Hepatocyte (in vitro differentiated cells): ENCODE data around the gene NDRG3. TPM values are rescaled to one million over a fixed set of nuclear protein-coding genes. Genes with fewer than 3 reads are reported as not detected.

Experiments
- DNase-seq: peaks from one replicate; pipeline ENCODE4 v3.0.0-alpha.2; 2016; ENCODE audit warnings: low spot score
- H2AFZ ChIP-seq: fragments of 200-600 bp; sonication (generic); 2 replicates; pipeline ENCODE4 v1.6.0; 2016; ENCODE audit warnings: antibody characterized with exemption, mild to moderate bottlenecking
- H3K27ac ChIP-seq: fragments of 200-600 bp; sonication (generic); 2 replicates; pipeline ENCODE4 v1.5.1; 2016; ENCODE audit warnings: mild to moderate bottlenecking
- H3K27me3 ChIP-seq: fragments of 200-600 bp; sonication (generic); 2 replicates; pipeline ENCODE4 v1.6.1; 2016
- H3K36me3 ChIP-seq: fragments of 200-600 bp; sonication (generic); replicated peaks from 2 replicates; pipeline ENCODE4 v1.5.1; 2016; ENCODE audit warnings: low read depth; ENCODE audit not compliant: insufficient read depth
- H3K4me1 ChIP-seq: fragments of 200-600 bp; sonication (generic); 2 replicates; pipeline ENCODE4 v1.5.1; 2016; ENCODE audit warnings: mild to moderate bottlenecking, moderate library complexity; ENCODE audit not compliant: insufficient read depth
- H3K4me2 ChIP-seq: fragments of 200-600 bp; sonication (generic); 2 replicates; pipeline ENCODE4 v1.6.0; 2016
- H3K4me3 ChIP-seq: fragments of 200-600 bp; sonication (generic); 2 replicates; pipeline ENCODE4 v1.5.1; 2016; ENCODE audit warnings: mild to moderate bottlenecking
- H3K79me2 ChIP-seq: fragments of 200-600 bp; sonication (generic); 2 replicates; pipeline ENCODE4 v1.6.0; 2017; ENCODE audit warnings: mild to moderate bottlenecking
- H3K9me2 ChIP-seq: fragments of 200-600 bp; sonication (generic); replicated peaks from 2 replicates; pipeline ENCODE4 v1.6.0; 2017; ENCODE audit warnings: mild to moderate bottlenecking; ENCODE audit not compliant: insufficient read depth
- H3K9me3 ChIP-seq: fragments of 200-600 bp; sonication (generic); 2 replicates; pipeline ENCODE4 v1.5.1; 2016; ENCODE audit warnings: low read depth, mild to moderate bottlenecking
- H4K20me1 ChIP-seq: fragments of 200-600 bp; sonication (generic); 2 replicates; pipeline ENCODE4 v1.6.0; 2016; ENCODE audit warnings: mild to moderate bottlenecking; ENCODE audit not compliant: insufficient read depth, poor library complexity, severe bottlenecking
- EZH2 ChIP-seq: fragments of 200-600 bp; sonication (generic); IDR thresholded peaks from 2 replicates; pipeline ENCODE4 v1.6.1; 2016; ENCODE audit warnings: antibody characterized with exemption, mild to moderate bottlenecking, borderline replicate concordance
- EZH2phosphoT487 ChIP-seq: fragments of 200-600 bp; sonication (generic); IDR thresholded peaks from one replicate; pipeline ENCODE4 v1.6.1; 2018; ENCODE audit warnings: antibody characterized with exemption, mild to moderate bottlenecking, low read depth, moderate library complexity; ENCODE audit not compliant: unreplicated experiment, severe bottlenecking
- WGBS: methylation state at CpG from one replicate; pipeline ENCODE4 v1.1.6; 2016; ENCODE audit warnings: low lambda C conversion rate; ENCODE audit errors: missing lambda C conversion rate; 5-methylcytosine and 5-hydroxymethylcytosine counted together
- polyA plus RNA-seq: library from polyadenylated mRNA; unstranded; fragments of >200 nt; fragmentation: Nextera tagmentation; extraction: Ambion mirVana; gene quantifications from 2 replicates; pipeline ENCODE4 v1.2.1, GENCODE V29; 2016
- total RNA-seq: library from RNA; depleted of rRNA; stranded (reverse); fragments of >200 nt; gene quantifications from 2 replicates; pipeline ENCODE4 v1.2.3, GENCODE V29; 2014
- TF ChIP-seq, protein P1 (sequence below): fragments of 200-600 bp; sonication (generic); IDR thresholded peaks from 2 replicates; pipeline ENCODE4 v1.5.1; 2016; ENCODE audit warnings: antibody characterized with exemption, mild to moderate bottlenecking; ENCODE audit not compliant: poor library complexity

Gene NDRG3
- total and polyA plus RNA-seq, 2 experiments from 2014 or later: 19.1 to 19.5 TPM

DNA sequence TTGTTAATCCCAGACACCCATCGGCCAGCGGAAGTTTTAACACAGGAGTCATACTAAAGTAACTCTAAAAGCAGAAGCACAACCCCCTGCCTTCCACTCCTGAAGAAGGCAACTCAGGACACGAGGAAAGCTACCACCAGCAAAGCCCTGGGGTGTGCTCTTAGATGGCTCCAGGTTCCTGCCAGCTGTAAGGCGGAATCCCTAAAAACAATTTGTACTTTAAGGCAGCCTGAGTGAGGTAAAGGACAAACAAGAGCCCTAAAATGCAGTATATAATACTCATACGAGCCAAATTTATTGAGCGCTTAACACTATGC, 8.7 kb downstream of the NDRG3 start:
- no peak overlapping the region for H3K4me2 ChIP-seq
- TF ChIP-seq EZH2phosphoT487: no peak
- TF ChIP-seq, protein P1, sequence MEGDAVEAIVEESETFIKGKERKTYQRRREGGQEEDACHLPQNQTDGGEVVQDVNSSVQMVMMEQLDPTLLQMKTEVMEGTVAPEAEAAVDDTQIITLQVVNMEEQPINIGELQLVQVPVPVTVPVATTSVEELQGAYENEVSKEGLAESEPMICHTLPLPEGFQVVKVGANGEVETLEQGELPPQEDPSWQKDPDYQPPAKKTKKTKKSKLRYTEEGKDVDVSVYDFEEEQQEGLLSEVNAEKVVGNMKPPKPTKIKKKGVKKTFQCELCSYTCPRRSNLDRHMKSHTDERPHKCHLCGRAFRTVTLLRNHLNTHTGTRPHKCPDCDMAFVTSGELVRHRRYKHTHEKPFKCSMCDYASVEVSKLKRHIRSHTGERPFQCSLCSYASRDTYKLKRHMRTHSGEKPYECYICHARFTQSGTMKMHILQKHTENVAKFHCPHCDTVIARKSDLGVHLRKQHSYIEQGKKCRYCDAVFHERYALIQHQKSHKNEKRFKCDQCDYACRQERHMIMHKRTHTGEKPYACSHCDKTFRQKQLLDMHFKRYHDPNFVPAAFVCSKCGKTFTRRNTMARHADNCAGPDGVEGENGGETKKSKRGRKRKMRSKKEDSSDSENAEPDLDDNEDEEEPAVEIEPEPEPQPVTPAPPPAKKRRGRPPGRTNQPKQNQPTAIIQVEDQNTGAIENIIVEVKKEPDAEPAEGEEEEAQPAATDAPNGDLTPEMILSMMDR: no peak
- TF ChIP-seq EZH2: no peak
- no peaks in the 10 kb centered on the region for H3K36me3 ChIP-seq
- H2AFZ ChIP-seq: no peak overlapping the region
- no peaks in the 10 kb centered on the region for H3K4me1 ChIP-seq
- no peaks in the 10 kb centered on the region for H3K27me3 ChIP-seq
- H3K79me2 ChIP-seq: peaks cover 12% of the 10 kb centered on the region
- H4K20me1 ChIP-seq: no peaks in the 10 kb centered on the region
- no peak overlapping the region for H3K27ac ChIP-seq
- H3K4me3 ChIP-seq: no peak overlapping the region
- 87% methylated on average over 6 of the region's 6 CpGs for WGBS
- DNase-seq: no peak
- no peaks in the 10 kb centered on the region for H3K9me3 ChIP-seq
- H3K9me2 ChIP-seq: no peaks in the 10 kb centered on the region

DNA sequence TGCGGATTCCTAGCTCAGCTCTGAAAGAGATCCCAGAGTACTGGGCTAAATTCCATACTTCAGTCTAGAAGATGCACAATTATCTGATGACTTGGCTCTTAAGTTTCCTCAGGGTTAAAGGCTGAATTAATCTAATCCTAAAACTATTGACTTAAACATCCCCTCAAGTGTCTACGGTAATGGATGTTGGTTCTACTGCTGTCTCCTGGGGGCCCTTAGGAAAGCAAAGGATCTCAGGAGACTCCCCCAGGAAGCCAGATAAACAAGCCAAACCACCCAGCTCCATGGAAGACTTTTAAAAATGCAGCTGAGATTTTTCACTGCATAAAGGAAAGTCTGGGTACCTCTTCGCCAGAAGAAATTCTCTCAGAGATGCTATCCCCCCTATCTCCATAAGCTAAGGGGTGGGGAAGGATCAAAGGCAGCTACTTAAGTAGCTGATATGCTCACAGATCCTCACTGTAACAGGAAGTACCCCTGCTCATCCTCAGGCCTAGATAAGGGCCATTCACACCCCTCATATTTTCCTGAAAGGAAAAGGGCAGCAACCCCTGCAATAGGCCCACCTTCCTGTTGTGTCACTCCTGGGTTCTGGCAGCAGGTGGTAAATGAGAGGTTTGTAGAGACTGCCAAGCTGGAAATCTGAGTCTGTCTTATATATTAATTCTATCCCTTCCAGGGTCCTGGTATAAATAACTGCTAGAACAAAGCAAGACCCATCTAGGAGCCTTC, 9.3 kb downstream of the NDRG3 start:
- Histone ChIP-seq H3K9me3 (no peaks in the 10 kb centered on the region), H3K4me2 (no peak overlapping the region), H3K79me2 (peaks cover 16% of the 10 kb centered on the region), H3K9me2 (no peaks in the 10 kb centered on the region), H3K36me3 (no peaks in the 10 kb centered on the region), H2AFZ (no peak overlapping the region), H3K27ac (no peak overlapping the region), H3K4me3 (no peak overlapping the region), H3K27me3 (no peaks in the 10 kb centered on the region), H4K20me1 (no peaks in the 10 kb centered on the region), H3K4me1 (no peaks in the 10 kb centered on the region)
- no peak for DNase-seq
- 73% methylated on average over 3 of the region's 3 CpGs for WGBS
- TF ChIP-seq, protein P1: no peak
- TF ChIP-seq EZH2phosphoT487: no peak
- no peak for TF ChIP-seq EZH2

DNA sequence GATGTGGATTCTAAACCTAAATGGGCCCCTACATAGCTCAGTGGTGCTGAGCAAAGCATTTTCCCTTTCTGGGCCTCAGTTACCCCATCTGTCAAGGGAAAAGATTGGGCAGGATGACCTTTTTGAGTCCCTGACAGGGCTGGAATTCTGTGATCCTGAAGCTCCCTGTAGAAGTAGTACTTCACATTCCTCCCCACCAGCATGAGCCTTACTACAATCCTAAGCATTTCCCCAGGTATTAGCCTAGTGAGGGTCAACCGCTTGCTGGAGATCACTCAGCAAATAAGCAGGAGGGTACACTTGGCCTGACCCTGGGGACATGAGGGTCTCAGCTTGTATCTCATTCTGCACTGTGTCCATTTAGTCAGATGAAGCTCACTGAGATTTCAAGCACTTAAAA, 13.4 kb downstream of the NDRG3 start:
- 92% methylated on average over 1 of the region's 1 CpG for WGBS
- Histone ChIP-seq H3K27ac (no peak overlapping the region), H3K27me3 (no peaks in the 10 kb centered on the region)

More for the DNA sequence above, 13.4 kb downstream of the NDRG3 start:
- no peak for TF ChIP-seq EZH2phosphoT487
- no peak for TF ChIP-seq EZH2
- TF ChIP-seq, protein P1: no peak
- Histone ChIP-seq H3K4me3 (no peak overlapping the region), H3K36me3 (no peaks in the 10 kb centered on the region), H3K4me1 (no peaks in the 10 kb centered on the region), H3K9me2 (no peaks in the 10 kb centered on the region), H2AFZ (no peak overlapping the region), H3K4me2 (no peak overlapping the region), H3K9me3 (no peaks in the 10 kb centered on the region), H4K20me1 (no peaks in the 10 kb centered on the region), H3K79me2 (peaks cover 14% of the 10 kb centered on the region)
- DNase-seq: no peak
